HG03439 (cell line): Measurements from ENCODE around the gene PKDCC.

Source experiments
- ATAC-seq: cut with Tn5 transposase; IDR thresholded peaks from one replicate; pipeline ENCODE4 v1.9.1; 2021; ENCODE audit warnings: mild to moderate bottlenecking, moderate library complexity; ENCODE audit not compliant: unreplicated experiment

Gene PKDCC

GRCh38 chr2:42104621-42105020 lies 56.8 kb downstream of the PKDCC start:
- ATAC-seq = no peak

DNA sequence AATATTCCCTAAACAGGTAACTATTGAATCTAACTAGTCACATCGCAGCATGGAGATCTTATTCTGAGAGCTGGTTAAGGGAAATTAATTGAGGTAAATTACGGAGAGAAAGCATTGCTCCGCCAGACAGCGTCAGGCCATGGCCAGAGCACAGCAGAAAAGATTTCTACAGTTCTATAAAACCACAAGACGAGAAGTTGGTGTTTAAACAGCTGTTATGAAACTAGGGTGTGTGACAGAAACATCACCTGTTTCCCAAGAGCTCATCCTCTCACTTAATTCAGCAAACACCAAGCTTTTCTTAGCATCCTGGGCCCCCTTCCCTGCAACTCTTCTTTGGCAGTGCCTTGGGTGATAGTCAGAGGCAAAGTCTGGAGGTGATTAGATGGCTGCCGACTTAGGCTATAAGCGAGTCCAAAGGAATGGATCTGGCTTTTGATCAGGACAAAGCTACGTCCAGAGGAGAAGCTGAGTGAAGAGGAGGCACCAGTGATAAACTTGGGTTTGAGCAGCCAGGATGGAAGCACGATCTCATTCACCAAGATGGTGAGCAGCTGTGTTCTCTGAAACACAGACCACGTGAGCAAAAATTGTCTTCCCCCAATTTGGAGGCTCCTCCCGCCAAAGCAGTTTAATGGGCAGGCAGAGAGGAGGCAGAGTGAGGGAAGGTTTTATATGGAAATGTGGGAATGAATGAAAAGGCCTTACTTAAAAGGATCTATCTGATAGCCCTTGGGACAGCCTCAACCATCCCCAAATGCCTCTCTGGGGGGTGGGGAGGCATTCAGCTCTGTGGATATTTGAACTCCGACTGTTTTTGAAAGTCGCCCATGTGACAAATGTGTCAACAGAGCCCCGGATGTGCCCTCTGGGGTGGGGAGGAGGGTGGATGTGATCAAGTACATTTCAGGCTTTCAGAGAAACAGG lies 57.8 kb downstream of the PKDCC start:
- ATAC-seq = peak; percentile 32

DNA sequence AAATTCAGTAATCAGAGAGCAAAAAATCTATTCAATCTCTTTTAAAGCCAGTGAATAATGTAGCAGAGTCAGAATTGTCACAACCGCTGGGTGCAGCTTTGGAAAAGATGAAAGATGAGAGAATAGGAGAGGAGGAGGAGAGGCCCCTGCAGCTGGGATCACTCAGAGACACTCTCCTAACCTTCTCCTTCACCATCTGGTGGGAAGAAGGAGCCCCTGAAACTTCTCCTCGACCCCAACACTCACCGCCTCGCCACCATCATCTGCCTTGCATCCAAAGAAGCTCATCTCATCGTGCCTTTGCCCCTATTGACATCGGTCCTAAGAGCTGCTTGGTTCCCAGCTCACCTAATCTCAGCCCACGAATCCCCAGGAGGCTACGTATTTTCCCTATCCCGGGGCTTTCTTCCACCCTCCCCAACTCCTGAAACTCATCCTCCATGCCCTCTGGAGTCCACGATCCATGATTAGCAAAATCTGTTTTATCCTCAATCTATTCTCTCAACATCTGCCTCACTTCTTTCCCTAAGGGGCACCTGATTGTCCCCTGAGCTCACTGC lies 58.5 kb downstream of the PKDCC start:
- ATAC-seq = no peak

- no peak for ATAC-seq
Observed at GRCh38 chr2:42107249-42108042, 59.6 kb downstream of the PKDCC start.
